Activated naive CD8-positive, alpha-beta T cell treated with anti-CD3 and anti-CD28 coated beads, Interleukin-2, amount 50 U/mL, for 24 hours (primary cell): Measurements from ENCODE around the gene PSMA6.
A peak's percentile ranks its signal among the peaks of the same experiment; 100 is the strongest.
"Not testable (repeated sequence)": the region's sequence is repeated elsewhere in the genome, so short reads cannot be mapped to it uniquely, and the experiment has no call there.

Experiments used
- ATAC-seq: fragments of 150-1000 bp; cut with Tn5 transposase; one replicate; pipeline ENCODE4 v1.10.0; 2021
- DNase-seq: peaks from one replicate; pipeline ENCODE4 v3.0.0; 2021
- H3K27ac Mint-ChIP-seq: one replicate; pipeline ENCODE4 v1.8.0; 2021; ENCODE audit warnings: mild to moderate bottlenecking, mixed read lengths
- H3K27me3 Mint-ChIP-seq: one replicate; pipeline ENCODE4 v1.8.0; 2021; ENCODE audit warnings: mixed read lengths
- H3K36me3 Mint-ChIP-seq: one replicate; pipeline ENCODE4 v1.8.0; 2021; ENCODE audit warnings: low read depth, mixed read lengths
- H3K4me1 Mint-ChIP-seq: one replicate; pipeline ENCODE4 v1.8.0; 2021; ENCODE audit warnings: mixed read lengths
- H3K4me3 Mint-ChIP-seq: one replicate; pipeline ENCODE4 v1.8.0; 2021; ENCODE audit warnings: mild to moderate bottlenecking, moderate library complexity, mixed read lengths
- H3K9me3 Mint-ChIP-seq: one replicate; pipeline ENCODE4 v1.8.0; 2021; ENCODE audit warnings: mixed read lengths

PSMA6 gene

GRCh38 chr14:35319509-35319908 lies 27.3 kb downstream of the PSMA6 start:
- no peak overlapping the region for H3K4me3 Mint-ChIP-seq
- DNase-seq (no peak), ATAC-seq (no peak)
- H3K4me1 Mint-ChIP-seq: peaks cover 9% of the 10 kb centered on the region
- no peaks in the 10 kb centered on the region for H3K9me3 Mint-ChIP-seq
- peaks cover 37% of the 10 kb centered on the region for H3K36me3 Mint-ChIP-seq
- no peak overlapping the region for H3K27ac Mint-ChIP-seq
- no peaks in the 10 kb centered on the region for H3K27me3 Mint-ChIP-seq

DNA sequence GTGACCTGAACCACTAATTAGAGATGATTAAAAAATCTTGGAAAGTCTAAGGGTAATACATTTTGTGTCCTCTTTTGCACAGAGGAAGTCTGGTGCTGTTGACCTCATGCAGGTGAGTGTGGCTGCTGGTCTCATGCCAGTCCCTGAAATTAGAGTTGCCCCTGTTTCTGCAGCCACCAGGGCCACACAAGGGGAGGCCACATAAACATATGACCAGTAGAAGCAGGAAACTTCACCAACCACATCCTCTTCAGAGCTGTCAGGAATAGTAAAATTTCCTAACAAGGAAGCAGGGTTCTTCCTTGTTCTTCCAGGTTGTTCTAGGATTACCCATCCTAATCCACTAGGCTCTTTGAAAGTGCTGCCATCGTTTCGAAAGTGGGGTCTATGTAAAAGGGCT lies 28.3 kb downstream of the PSMA6 start:
- Mint-ChIP-seq H3K27ac (peak overlapping the region; percentile 22), H3K36me3 (peaks cover 29% of the 10 kb centered on the region), H3K4me3 (no peak overlapping the region), H3K4me1 (no peaks in the 10 kb centered on the region), H3K27me3 (no peaks in the 10 kb centered on the region), H3K9me3 (no peaks in the 10 kb centered on the region)
- ATAC-seq (no peak), DNase-seq (no peak)

GRCh38 chr14:35326375-35326774 lies 34.2 kb downstream of the PSMA6 start:
- H3K4me1 Mint-ChIP-seq: no peaks in the 10 kb centered on the region
- no peak for DNase-seq
- no peaks in the 10 kb centered on the region for H3K36me3 Mint-ChIP-seq
- no peak for ATAC-seq
- H3K27ac Mint-ChIP-seq: no peak overlapping the region
- no peaks in the 10 kb centered on the region for H3K27me3 Mint-ChIP-seq
- no peak overlapping the region for H3K4me3 Mint-ChIP-seq
- no peaks in the 10 kb centered on the region for H3K9me3 Mint-ChIP-seq

DNA sequence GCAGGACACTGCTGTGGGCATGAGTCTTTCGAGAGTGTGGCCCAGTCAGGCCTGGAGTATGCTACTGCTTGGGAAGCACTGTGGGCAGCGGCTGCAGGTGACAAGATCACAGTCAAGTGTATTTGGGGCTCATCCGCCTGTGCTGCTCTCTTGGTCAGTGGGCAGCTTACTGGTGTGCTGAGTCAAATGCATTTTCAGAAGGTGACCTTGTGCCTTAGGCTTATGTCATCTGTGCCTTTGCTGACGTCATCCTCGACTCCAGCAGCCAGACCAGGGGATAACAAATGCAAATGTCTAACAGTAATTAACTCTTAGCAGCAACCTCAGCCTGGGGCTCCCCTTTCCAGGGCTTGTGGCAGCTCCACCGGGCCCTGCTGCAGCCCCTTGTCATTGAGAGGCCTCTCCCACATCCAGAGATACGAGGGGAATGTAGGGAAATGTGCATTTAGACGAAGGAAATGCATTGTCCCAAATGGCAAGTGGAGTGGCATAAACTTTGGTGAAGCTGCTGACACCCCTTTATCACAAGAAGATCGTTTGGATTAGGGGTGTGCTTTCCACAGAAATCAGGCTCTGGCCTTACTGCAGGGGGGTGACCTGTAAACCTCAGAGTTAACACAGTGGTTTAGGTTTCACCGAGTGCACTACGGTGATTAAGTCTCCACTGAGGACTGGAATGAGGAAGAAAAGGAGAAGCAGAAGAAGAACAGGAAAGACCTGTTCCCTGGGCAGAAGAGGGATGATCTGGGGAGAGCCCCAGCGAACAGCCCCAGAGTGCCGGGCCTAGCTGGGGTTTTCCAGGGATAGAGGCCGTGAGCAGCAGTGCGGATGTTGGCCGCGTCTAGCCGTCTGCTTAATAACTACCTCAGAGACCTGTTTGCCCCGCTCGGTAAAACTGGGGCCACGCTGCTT lies 39.7 kb downstream of the PSMA6 start:
- Mint-ChIP-seq H3K9me3 (no peaks in the 10 kb centered on the region), H3K4me1 (peaks cover 41% of the 10 kb centered on the region), H3K27me3 (no peaks in the 10 kb centered on the region), H3K4me3 (no peak overlapping the region), H3K27ac (peak overlapping the region; percentile 97), H3K36me3 (no peaks in the 10 kb centered on the region)
- ATAC-seq: no peak
- DNase-seq: no peak

GRCh38 chr14:35332517-35333263 lies 40.5 kb downstream of the PSMA6 start:
- no peaks in the 10 kb centered on the region for H3K36me3 Mint-ChIP-seq
- peak; percentile 72 for ATAC-seq
- no peaks in the 10 kb centered on the region for H3K9me3 Mint-ChIP-seq
- peak overlapping the region; percentile 68 for H3K4me3 Mint-ChIP-seq
- H3K27me3 Mint-ChIP-seq: no peaks in the 10 kb centered on the region
- H3K27ac Mint-ChIP-seq: peak overlapping the region; percentile 97
- DNase-seq: peak; percentile 69
- peaks cover 41% of the 10 kb centered on the region for H3K4me1 Mint-ChIP-seq

- no peaks in the 10 kb centered on the region for H3K36me3 Mint-ChIP-seq
- peak overlapping the region; percentile 68 for H3K4me3 Mint-ChIP-seq
- H3K9me3 Mint-ChIP-seq: no peaks in the 10 kb centered on the region
- no peaks in the 10 kb centered on the region for H3K27me3 Mint-ChIP-seq
- DNase-seq (peak; percentile 36), ATAC-seq (no peak)
- H3K4me1 Mint-ChIP-seq: peaks cover 41% of the 10 kb centered on the region
- H3K27ac Mint-ChIP-seq: peak overlapping the region; percentile 97
These were observed 41.1 kb downstream of the PSMA6 start for GRCh38 chr14:35333264-35333730.

GRCh38 chr14:35333797-35334743 lies 41.9 kb downstream of the PSMA6 start:
- H3K36me3 Mint-ChIP-seq: no peaks in the 10 kb centered on the region
- no peaks in the 10 kb centered on the region for H3K27me3 Mint-ChIP-seq
- H3K4me3 Mint-ChIP-seq: peak overlapping the region; percentile 68
- no peaks in the 10 kb centered on the region for H3K9me3 Mint-ChIP-seq
- H3K27ac Mint-ChIP-seq: peak overlapping the region; percentile 97
- DNase-seq (peak; percentile 64), ATAC-seq (peak; percentile 81)
- H3K4me1 Mint-ChIP-seq: peaks cover 43% of the 10 kb centered on the region

GRCh38 chr14:35335388-35336092 lies 43.4 kb downstream of the PSMA6 start:
- no peaks in the 10 kb centered on the region for H3K9me3 Mint-ChIP-seq
- H3K4me3 Mint-ChIP-seq: no peak overlapping the region
- ATAC-seq (no peak), DNase-seq (no peak)
- no peaks in the 10 kb centered on the region for H3K27me3 Mint-ChIP-seq
- peaks cover 56% of the 10 kb centered on the region for H3K4me1 Mint-ChIP-seq
- peak overlapping the region; percentile 27 for H3K27ac Mint-ChIP-seq
- H3K36me3 Mint-ChIP-seq: no peaks in the 10 kb centered on the region

DNA sequence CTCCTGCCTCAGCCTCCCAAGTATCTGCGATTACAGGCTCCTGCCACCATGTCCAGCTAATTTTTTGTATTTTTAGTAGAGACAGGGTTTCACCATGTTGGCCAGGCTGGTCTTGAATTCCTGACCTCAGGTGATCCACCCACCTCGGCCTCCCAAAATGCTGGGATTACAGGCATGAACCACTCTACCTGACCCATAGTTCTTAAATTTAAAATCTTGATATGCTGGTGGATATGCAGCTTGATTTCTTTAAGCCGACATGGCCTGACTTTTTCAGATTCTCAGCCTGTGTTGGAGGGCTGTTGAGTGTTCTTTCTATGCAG lies 44.0 kb downstream of the PSMA6 start:
- not testable (repeated sequence) for H3K9me3 Mint-ChIP-seq, H3K4me3 Mint-ChIP-seq, H3K27ac Mint-ChIP-seq, ATAC-seq, DNase-seq, H3K36me3 Mint-ChIP-seq, H3K27me3 Mint-ChIP-seq
- H3K4me1 Mint-ChIP-seq: peaks cover 60% of the 10 kb centered on the region

DNA sequence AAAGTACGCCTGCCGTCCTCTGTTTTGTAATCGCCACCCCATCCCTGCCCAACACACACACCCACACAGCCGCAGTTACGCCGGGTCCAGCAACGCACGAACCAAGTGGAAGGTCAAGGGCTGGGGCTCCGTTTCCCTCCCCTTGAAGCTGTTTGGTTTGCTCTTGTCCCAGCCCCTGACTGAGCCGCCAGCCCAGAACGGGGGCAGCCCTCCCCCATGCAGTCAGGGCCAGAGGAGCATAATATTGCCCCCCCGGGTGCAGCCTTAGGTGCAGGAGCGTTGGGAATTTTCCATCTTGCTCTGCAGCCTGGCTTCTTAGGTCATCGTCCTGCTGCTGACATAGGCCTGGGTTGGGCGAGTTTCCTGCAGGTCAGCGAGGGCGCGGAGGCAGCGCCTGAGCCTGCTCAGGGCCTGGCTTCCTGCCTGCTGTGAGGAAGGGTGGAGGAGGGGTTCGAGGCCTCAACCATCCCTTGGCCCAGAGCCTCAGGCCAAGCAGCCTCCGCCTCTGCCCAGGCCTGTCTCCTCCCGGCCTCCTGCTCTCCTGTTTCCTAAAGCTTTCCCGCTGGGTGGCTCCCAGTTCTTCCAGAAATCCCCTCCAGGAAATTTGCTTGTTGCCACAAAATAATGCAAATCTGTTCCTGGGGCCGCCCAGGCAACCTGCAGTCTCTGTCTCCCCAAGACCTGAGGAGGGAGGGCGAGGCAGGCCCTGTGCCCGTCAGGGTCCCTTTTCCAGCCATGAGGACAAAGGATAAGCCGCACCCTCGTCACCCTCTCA lies 44.5 kb downstream of the PSMA6 start:
- Mint-ChIP-seq H3K4me3 (no peak overlapping the region), H3K4me1 (peaks cover 63% of the 10 kb centered on the region), H3K9me3 (no peaks in the 10 kb centered on the region), H3K27ac (no peak overlapping the region), H3K27me3 (no peaks in the 10 kb centered on the region), H3K36me3 (no peaks in the 10 kb centered on the region)
- DNase-seq: no peak
- ATAC-seq: no peak

- Mint-ChIP-seq H3K36me3 (no peaks in the 10 kb centered on the region), H3K9me3 (no peaks in the 10 kb centered on the region), H3K27ac (no peak overlapping the region), H3K4me1 (peaks cover 58% of the 10 kb centered on the region), H3K27me3 (no peaks in the 10 kb centered on the region), H3K4me3 (no peak overlapping the region)
- DNase-seq (no peak), ATAC-seq (no peak)
These were observed 45.4 kb downstream of the PSMA6 start for GRCh38 chr14:35337269-35338255.

DNA sequence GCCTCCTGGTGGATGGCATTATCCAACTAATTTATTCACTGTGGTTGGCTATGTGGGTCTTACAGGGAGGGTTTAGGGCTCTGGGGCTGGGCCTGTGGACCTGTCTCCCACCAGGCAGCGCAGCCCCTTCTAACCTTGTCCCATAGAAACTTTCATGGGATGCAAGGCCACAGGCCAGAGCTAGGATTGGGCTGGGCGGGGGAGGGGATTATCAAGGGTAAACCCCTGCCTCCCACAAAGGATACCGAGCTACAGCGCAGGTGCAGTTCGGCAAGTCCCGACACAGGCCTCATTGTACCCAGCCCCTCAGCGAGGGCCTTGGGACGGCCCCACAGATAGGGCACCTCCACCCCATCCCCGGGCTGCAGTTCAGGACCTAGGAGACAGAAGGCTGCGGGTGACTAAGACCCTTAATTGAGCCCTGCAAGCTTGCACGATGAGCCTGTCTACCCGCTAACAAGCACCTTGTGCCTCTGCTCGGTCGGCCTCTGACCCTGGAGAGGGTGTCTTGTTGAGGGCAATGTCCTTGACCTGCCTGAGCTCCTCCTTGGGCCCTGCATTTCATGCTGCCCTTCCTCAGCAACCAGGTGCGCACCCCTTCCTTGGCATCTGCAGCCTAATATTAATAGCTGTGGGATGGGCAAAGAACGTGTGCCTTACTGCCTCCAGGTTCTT lies 46.7 kb downstream of the PSMA6 start:
- no peaks in the 10 kb centered on the region for H3K9me3 Mint-ChIP-seq
- no peaks in the 10 kb centered on the region for H3K27me3 Mint-ChIP-seq
- no peak overlapping the region for H3K4me3 Mint-ChIP-seq
- no peak overlapping the region for H3K27ac Mint-ChIP-seq
- H3K36me3 Mint-ChIP-seq: no peaks in the 10 kb centered on the region
- ATAC-seq: no peak
- no peak for DNase-seq
- peaks cover 48% of the 10 kb centered on the region for H3K4me1 Mint-ChIP-seq
